ENCODE measurements around the gene MAN2B1.

- TF ChIP-seq CTCF (conservative IDR thresholded peaks at IDR 0.05 in 1 of 2, IDR thresholded peaks at IDR 0.05 in 1 of 2; ENCODE audit: extremely low read depth in 1 of 2, insufficient read depth in 1 of 2, low read depth in 1 of 2, low read length in 2 of 2): no peak
- TF ChIP-seq EZH2 (IDR thresholded peaks at IDR 0.05; ENCODE audit: borderline replicate concordance, low read length): no peak
Observed at GRCh38 chr19:12676928-12677327, 10.4 kb upstream of the MAN2B1 start.

Measured in mammary epithelial cell (primary cell).